Activated B cell treated with CpG ODN at 0.5 μM for 24 hours (primary cell): ENCODE measurements around the gene SFSWAP. TPM values are rescaled to one million over a fixed set of nuclear protein-coding genes. Genes with fewer than 3 reads are reported as not detected.

Experiments
- ATAC-seq: fragments of 200-7000 bp; cut with Tn5 transposase; one replicate; pipeline ENCODE4 v1.10.0; 2021; ENCODE audit warnings: low read depth, mild to moderate bottlenecking, moderate library complexity
- CTCF ChIA-PET: fragments of 350-600 bp; sonication (Branson Sonifier 250); formaldehyde crosslinking; loops from one replicate; lab custom pipeline; 2021; ENCODE audit warnings: antibody characterized with exemption; lab: Charles Lee
- POLR2A ChIA-PET: fragments of 350-600 bp; sonication (Branson Sonifier 250); formaldehyde crosslinking; loops from one replicate; lab custom pipeline; 2021; ENCODE audit warnings: antibody characterized with exemption; lab: Charles Lee
- DNase-seq: peaks from one replicate; pipeline ENCODE4 v3.0.0; 2022
- H3K27ac Mint-ChIP-seq: one replicate; pipeline ENCODE4 v1.8.0; 2020; ENCODE audit warnings: mixed read lengths
- H3K27me3 Mint-ChIP-seq: one replicate; pipeline ENCODE4 v1.8.0; 2021; ENCODE audit warnings: mixed read lengths
- H3K36me3 Mint-ChIP-seq: one replicate; pipeline ENCODE4 v1.8.0; 2021; ENCODE audit warnings: low read depth, mixed read lengths
- H3K4me1 Mint-ChIP-seq: one replicate; pipeline ENCODE4 v1.8.0; 2021; ENCODE audit warnings: mixed read lengths
- H3K4me3 Mint-ChIP-seq: one replicate; pipeline ENCODE4 v1.8.0; 2020; ENCODE audit warnings: mild to moderate bottlenecking, mixed read lengths
- H3K9me3 Mint-ChIP-seq: one replicate; pipeline ENCODE4 v1.8.0; 2020; ENCODE audit warnings: mixed read lengths
- CTCF ChIP-seq: fragments of 200-600 bp; IDR thresholded peaks from one replicate; pipeline ENCODE4 v1.8.0; 2022; ENCODE audit warnings: antibody characterized with exemption, mild to moderate bottlenecking
- intact Hi-C: fragments of 100-400 bp; cut with micrococcal nuclease; formaldehyde crosslinking; loops from one replicate; pipeline ENCODE4 v1.15.1; 2024
- total RNA-seq: library from RNA; stranded (reverse); gene quantifications from 2 replicates; pipeline ENCODE4 v1.2.3, GENCODE V29; 2022

The SFSWAP gene
- total RNA-seq, 1 donor from 2014 or later, result 88.0 TPM

DNA sequence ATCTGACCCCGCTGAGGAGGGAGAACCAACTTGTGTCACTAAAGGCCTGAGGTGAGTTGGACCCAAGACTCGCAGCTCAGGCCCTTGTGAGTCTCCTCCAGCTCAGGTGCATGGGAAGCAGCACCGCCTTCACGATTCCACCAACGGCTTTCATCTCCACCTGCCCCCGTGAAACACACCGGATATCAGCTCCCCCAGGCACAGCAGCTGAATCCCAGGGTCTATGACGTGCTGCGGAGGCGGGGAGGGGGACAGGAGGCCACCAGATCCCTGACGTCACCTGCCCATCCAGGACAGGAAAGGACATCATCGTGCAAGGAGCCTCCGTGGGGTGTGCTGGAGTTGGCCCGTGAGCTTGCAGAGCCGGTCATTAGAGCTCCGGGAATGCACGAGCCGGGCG, 18.5 kb upstream of the SFSWAP start:
- no peak overlapping the region for H3K4me3 Mint-ChIP-seq
- no peak for TF ChIP-seq CTCF
- POLR2A ChIA-PET, result no interaction called here
- no peaks in the 10 kb centered on the region for H3K9me3 Mint-ChIP-seq
- H3K27me3 Mint-ChIP-seq, result peaks cover 15% of the 10 kb centered on the region
- intact Hi-C loops, result no loop called here
- no peaks in the 10 kb centered on the region for H3K4me1 Mint-ChIP-seq
- no peak for ATAC-seq
- H3K27ac Mint-ChIP-seq, result no peak overlapping the region
- DNase-seq, result no peak
- no peaks in the 10 kb centered on the region for H3K36me3 Mint-ChIP-seq
- CTCF ChIA-PET, result no interaction called here

GRCh38 chr12:131693149-131693548, 17.7 kb upstream of the SFSWAP start:
- intact Hi-C loops, result no loop called here
- POLR2A ChIA-PET, result no interaction called here
- ATAC-seq (no peak), DNase-seq (no peak)
- Mint-ChIP-seq H3K9me3 (no peaks in the 10 kb centered on the region), H3K27me3 (peaks cover 15% of the 10 kb centered on the region), H3K4me1 (no peaks in the 10 kb centered on the region), H3K27ac (no peak overlapping the region), H3K36me3 (no peaks in the 10 kb centered on the region), H3K4me3 (no peak overlapping the region)
- TF ChIP-seq CTCF, result no peak
- CTCF ChIA-PET, result no interaction called here

- Mint-ChIP-seq H3K4me1 (no peaks in the 10 kb centered on the region), H3K4me3 (no peak overlapping the region), H3K27ac (no peak overlapping the region), H3K27me3 (peaks cover 15% of the 10 kb centered on the region), H3K36me3 (no peaks in the 10 kb centered on the region), H3K9me3 (no peaks in the 10 kb centered on the region)
- ChIA-PET POLR2A (no interaction called here), CTCF (no interaction called here)
- no peak for TF ChIP-seq CTCF
- no peak for DNase-seq
- intact Hi-C loops, result no loop called here
- ATAC-seq, result no peak
These were observed 16.6 kb upstream of the SFSWAP start for GRCh38 chr12:131694116-131694838.

DNA sequence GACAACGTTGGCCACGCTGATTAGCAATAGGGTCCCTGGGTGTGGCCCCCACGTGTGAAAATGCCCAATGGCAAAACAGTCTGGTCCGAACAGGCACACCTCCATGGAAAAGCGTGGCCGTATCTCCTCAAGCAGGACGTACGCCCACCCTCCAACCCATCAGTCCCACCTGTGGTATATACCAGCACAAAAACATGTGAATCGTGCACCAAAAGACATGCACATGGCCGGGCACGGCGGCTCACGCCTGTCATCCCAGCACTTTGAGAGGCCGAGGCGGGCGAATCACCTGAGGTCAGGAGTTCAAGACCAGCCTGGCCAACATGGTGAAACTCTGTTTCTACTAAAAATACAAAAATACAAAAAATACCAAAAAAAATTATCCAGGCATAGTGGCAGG, 14.9 kb upstream of the SFSWAP start:
- Mint-ChIP-seq H3K36me3 (no peaks in the 10 kb centered on the region), H3K27me3 (peaks cover 15% of the 10 kb centered on the region), H3K9me3 (no peaks in the 10 kb centered on the region), H3K4me1 (no peaks in the 10 kb centered on the region), H3K27ac (no peak overlapping the region), H3K4me3 (no peak overlapping the region)
- ATAC-seq, result no peak
- ChIA-PET POLR2A (no interaction called here), CTCF (no interaction called here)
- TF ChIP-seq CTCF, result no peak
- DNase-seq, result no peak
- intact Hi-C loops, result no loop called here

DNA sequence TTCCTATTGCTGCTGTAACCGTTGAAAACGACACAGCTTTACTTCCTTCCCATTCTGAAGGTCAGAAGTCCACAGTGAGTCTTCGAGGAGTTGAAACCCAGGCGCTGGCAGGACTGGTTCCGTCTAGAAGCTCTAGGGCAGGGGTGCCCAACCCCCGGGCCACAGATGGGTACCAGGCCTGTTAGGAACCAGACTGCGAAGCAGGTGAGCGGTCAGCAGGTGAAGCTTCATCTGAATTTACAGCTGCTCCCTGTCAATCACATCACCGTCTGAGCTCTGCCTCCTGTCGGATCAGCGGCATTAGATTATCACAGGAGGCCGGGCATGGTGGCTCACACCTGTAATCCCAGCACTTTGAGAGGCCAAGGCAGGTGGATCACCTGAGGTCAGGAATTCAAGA, 12.6 kb upstream of the SFSWAP start:
- Mint-ChIP-seq H3K27me3 (peaks cover 10% of the 10 kb centered on the region), H3K27ac (no peak overlapping the region), H3K36me3 (no peaks in the 10 kb centered on the region), H3K4me3 (no peak overlapping the region), H3K9me3 (peaks cover under 1% of the 10 kb centered on the region), H3K4me1 (no peaks in the 10 kb centered on the region)
- TF ChIP-seq CTCF, result no peak
- DNase-seq (no peak), ATAC-seq (no peak)
- ChIA-PET POLR2A (no interaction called here), CTCF (no interaction called here)
- intact Hi-C loops, result no loop called here
